OCI-LY3 (cell line): ENCODE results near the gene SLC25A43.
"Not testable (repeated sequence)": the region's sequence is repeated elsewhere in the genome, so short reads cannot be mapped to it uniquely, and the experiment has no call there.

Source experiments
- H2AFZ ChIP-seq: fragments of 200-600, 300-600 bp; shearing (Covaris generic); 2 replicates; pipeline ENCODE4 v1.6.0; 2014; ENCODE audit warnings: antibody characterized with exemption, low read depth, low read length
- H3K27ac ChIP-seq: fragments of 200-600, 300-600 bp; sonication (generic); 2 replicates; pipeline ENCODE4 v1.5.1; 2014; ENCODE audit warnings: mild to moderate bottlenecking, low read length, moderate library complexity, mixed read lengths
- H3K27me3 ChIP-seq: fragments of 200-600, 300-600 bp; sonication (generic); 2 replicates; pipeline ENCODE4 v1.6.1; 2014; ENCODE audit warnings: low read depth, low read length, mixed read lengths
- H3K36me3 ChIP-seq: fragments of 200-600, 300-600 bp; sonication (generic); replicated peaks from 2 replicates; pipeline ENCODE3; 2014; ENCODE audit warnings: low read depth, low read length, mixed read lengths
- H3K4me1 ChIP-seq: fragments of 300-600, 200-600 bp; sonication (generic); 2 replicates; pipeline ENCODE4 v1.6.1; 2014; ENCODE audit warnings: low read length, mixed read lengths
- H3K4me2 ChIP-seq: fragments of 200-600, 300-600 bp; sonication (generic); 2 replicates; pipeline ENCODE4 v1.6.1; 2014; ENCODE audit warnings: low read length, mixed read lengths
- H3K4me3 ChIP-seq: fragments of 300-600, 200-600 bp; sonication (generic); 2 replicates; pipeline ENCODE4 v1.5.1; 2014; ENCODE audit warnings: antibody characterized with exemption, mild to moderate bottlenecking, low read length, moderate library complexity
- H3K79me2 ChIP-seq: fragments of 300-600, 200-600 bp; shearing (Covaris generic); 2 replicates; pipeline ENCODE4 v1.6.1; 2014; ENCODE audit warnings: mild to moderate bottlenecking, low read length, mixed read lengths
- H3K9ac ChIP-seq: fragments of 300-600, 200-600 bp; shearing (Covaris generic); 2 replicates; pipeline ENCODE4 v1.6.0; 2014; ENCODE audit warnings: mild to moderate bottlenecking, low read length, moderate library complexity
- H3K9me3 ChIP-seq: fragments of 200-600, 300-600 bp; shearing (Covaris generic); 2 replicates; pipeline ENCODE4 v1.6.1; 2014; ENCODE audit warnings: low read length, mixed read lengths; ENCODE audit not compliant: insufficient read depth
- H4K20me1 ChIP-seq: fragments of 200-600, 300-600 bp; sonication (generic); 2 replicates; pipeline ENCODE4 v1.6.1; 2016; ENCODE audit warnings: low read length, mixed read lengths; ENCODE audit not compliant: insufficient read depth
- CTCF ChIP-seq: fragments of 200-600, 300-600 bp; sonication (generic); IDR thresholded peaks from 2 replicates; pipeline ENCODE4 v1.5.1; 2014; ENCODE audit warnings: antibody characterized with exemption, low read length, low read depth
- EZH2phosphoT487 ChIP-seq: fragments of 200-600 bp; shearing (Covaris generic); IDR thresholded peaks from 2 replicates; pipeline ENCODE4 v1.6.1; 2018; ENCODE audit warnings: antibody characterized with exemption, mixed run types, low read depth

The SLC25A43 gene

GRCh38 chrX:119398974-119399771 is at the start of gene SLC25A43:
Gene SLC25A43 (plus strand): TSS chrX:119399336. CDS start chrX:119399404, 68 bp downstream.
- Histone ChIP-seq H3K79me2 (peaks cover 25% of the 10 kb centered on the region), H4K20me1 (0 out of 2 replicates have a peak, but pooled peaks cover 7% of the 10 kb centered on the region), H3K27ac (peak within 1 kb of the TSS; percentile 34), H3K36me3 (no peaks in the 10 kb centered on the region), H3K4me3 (peak within 1 kb of the TSS; percentile 82), H3K4me1 (peaks cover 15% of the 10 kb centered on the region), H3K4me2 (peak within 1 kb of the TSS; percentile 86), H3K27me3 (no peaks in the 10 kb centered on the region), H2AFZ (peak within 1 kb of the TSS; percentile 64), H3K9ac (peak within 1 kb of the TSS; percentile 80), H3K9me3 (no peaks in the 10 kb centered on the region)
- TF ChIP-seq EZH2phosphoT487 (no peak), CTCF (no peak)

GRCh38 chrX:119359618-119360382 is 39.3 kb upstream of the SLC25A43 start:
- no peak overlapping the region for H3K4me3 ChIP-seq
- H3K27me3 ChIP-seq, result peaks cover 9% of the 10 kb centered on the region; the same call in 1 of the 2 replicates
- H3K36me3 ChIP-seq, result no peaks in the 10 kb centered on the region
- H3K79me2 ChIP-seq, result no peaks in the 10 kb centered on the region
- no peak overlapping the region for H3K9ac ChIP-seq
- no peak overlapping the region for H2AFZ ChIP-seq
- H3K4me2 ChIP-seq, result no peak overlapping the region
- TF ChIP-seq CTCF (no peak), EZH2phosphoT487 (no peak)
- H3K27ac ChIP-seq, result no peak overlapping the region
- no peaks in the 10 kb centered on the region for H3K9me3 ChIP-seq
- no peaks in the 10 kb centered on the region for H4K20me1 ChIP-seq
- H3K4me1 ChIP-seq, result no peaks in the 10 kb centered on the region

GRCh38 chrX:119361451-119361850 is 37.7 kb upstream of the SLC25A43 start:
- H3K27me3 ChIP-seq, H3K27ac ChIP-seq, H3K79me2 ChIP-seq, H3K4me2 ChIP-seq, H3K9ac ChIP-seq, H4K20me1 ChIP-seq, H3K36me3 ChIP-seq, H3K4me3 ChIP-seq, H3K9me3 ChIP-seq, H3K4me1 ChIP-seq, H2AFZ ChIP-seq: not testable (repeated sequence)

GRCh38 chrX:119362074-119362473 is 37.1 kb upstream of the SLC25A43 start:
- not testable (repeated sequence) for H3K36me3 ChIP-seq, H3K27me3 ChIP-seq, H3K27ac ChIP-seq, H3K4me1 ChIP-seq, H3K79me2 ChIP-seq, H2AFZ ChIP-seq, H3K4me2 ChIP-seq, H3K9me3 ChIP-seq, H3K4me3 ChIP-seq, H3K9ac ChIP-seq, H4K20me1 ChIP-seq

- H4K20me1 ChIP-seq, result no peaks in the 10 kb centered on the region
- TF ChIP-seq CTCF (no peak), EZH2phosphoT487 (no peak)
- H3K9ac ChIP-seq, result no peak overlapping the region
- no peaks in the 10 kb centered on the region for H3K9me3 ChIP-seq
- no peaks in the 10 kb centered on the region for H3K36me3 ChIP-seq
- no peak overlapping the region for H2AFZ ChIP-seq
- no peak overlapping the region for H3K27ac ChIP-seq
- no peaks in the 10 kb centered on the region for H3K27me3 ChIP-seq
- no peak overlapping the region for H3K4me2 ChIP-seq
- no peaks in the 10 kb centered on the region for H3K79me2 ChIP-seq
- H3K4me1 ChIP-seq, result no peaks in the 10 kb centered on the region
- H3K4me3 ChIP-seq, result no peak overlapping the region
Observed at GRCh38 chrX:119363391-119363790, 35.7 kb upstream of the SLC25A43 start.

- H3K27ac ChIP-seq, H3K36me3 ChIP-seq, H3K9me3 ChIP-seq, H2AFZ ChIP-seq, H3K4me1 ChIP-seq, H3K4me2 ChIP-seq, H3K79me2 ChIP-seq, H3K27me3 ChIP-seq, H3K4me3 ChIP-seq, H4K20me1 ChIP-seq, H3K9ac ChIP-seq: not testable (repeated sequence)
Observed at GRCh38 chrX:119371861-119372260, 27.3 kb upstream of the SLC25A43 start.
